ENCODE data around the gene LHX4.

LHX4 gene

GRCh38 chr1:180262628-180263488 lies 32.8 kb downstream of the LHX4 start:
- TF ChIP-seq CTCF (conservative IDR thresholded peaks at IDR 0.05; ENCODE audit: low read length) = no peak
- H3K4me3 ChIP-seq (ENCODE audit: low read length) = no peak overlapping the region
- DNase-seq (ENCODE audit: low read depth) = no peak

GRCh38 chr1:180264595-180264994 lies 34.5 kb downstream of the LHX4 start:
- DNase-seq (ENCODE audit: low read depth) = no peak
- no peak for TF ChIP-seq CTCF (conservative IDR thresholded peaks at IDR 0.05; ENCODE audit: low read length)
- no peak overlapping the region for H3K4me3 ChIP-seq (ENCODE audit: low read length)

DNA sequence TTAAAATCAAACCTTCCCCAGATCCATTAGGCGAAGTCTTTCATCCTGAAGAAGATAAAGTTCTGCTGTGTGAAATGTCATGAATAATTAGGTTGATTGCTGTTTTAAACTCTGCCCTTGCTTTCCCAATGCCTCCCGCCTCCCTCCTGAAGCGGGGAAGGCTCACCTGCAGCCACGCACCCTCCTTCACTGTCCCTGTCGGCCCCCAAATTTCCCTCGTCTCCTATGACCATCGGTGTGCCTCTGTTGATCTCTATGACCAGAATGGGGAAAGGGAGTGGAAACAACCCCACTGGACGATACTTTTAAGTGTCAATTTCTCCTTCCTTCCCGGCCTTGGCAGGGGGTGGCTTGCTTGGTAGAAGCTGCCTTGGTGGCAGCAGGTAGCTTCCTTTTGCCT lies 35.1 kb downstream of the LHX4 start:
- no peak for TF ChIP-seq CTCF (conservative IDR thresholded peaks at IDR 0.05; ENCODE audit: low read length)
- H3K4me3 ChIP-seq (ENCODE audit: low read length) = no peak overlapping the region
- DNase-seq (ENCODE audit: low read depth) = no peak

- no peak for DNase-seq (ENCODE audit: low read depth)
- H3K4me3 ChIP-seq (ENCODE audit: low read length) = no peak overlapping the region
- no peak for TF ChIP-seq CTCF (conservative IDR thresholded peaks at IDR 0.05; ENCODE audit: low read length)
These were observed 35.8 kb downstream of the LHX4 start for GRCh38 chr1:180265871-180266270.

DNA sequence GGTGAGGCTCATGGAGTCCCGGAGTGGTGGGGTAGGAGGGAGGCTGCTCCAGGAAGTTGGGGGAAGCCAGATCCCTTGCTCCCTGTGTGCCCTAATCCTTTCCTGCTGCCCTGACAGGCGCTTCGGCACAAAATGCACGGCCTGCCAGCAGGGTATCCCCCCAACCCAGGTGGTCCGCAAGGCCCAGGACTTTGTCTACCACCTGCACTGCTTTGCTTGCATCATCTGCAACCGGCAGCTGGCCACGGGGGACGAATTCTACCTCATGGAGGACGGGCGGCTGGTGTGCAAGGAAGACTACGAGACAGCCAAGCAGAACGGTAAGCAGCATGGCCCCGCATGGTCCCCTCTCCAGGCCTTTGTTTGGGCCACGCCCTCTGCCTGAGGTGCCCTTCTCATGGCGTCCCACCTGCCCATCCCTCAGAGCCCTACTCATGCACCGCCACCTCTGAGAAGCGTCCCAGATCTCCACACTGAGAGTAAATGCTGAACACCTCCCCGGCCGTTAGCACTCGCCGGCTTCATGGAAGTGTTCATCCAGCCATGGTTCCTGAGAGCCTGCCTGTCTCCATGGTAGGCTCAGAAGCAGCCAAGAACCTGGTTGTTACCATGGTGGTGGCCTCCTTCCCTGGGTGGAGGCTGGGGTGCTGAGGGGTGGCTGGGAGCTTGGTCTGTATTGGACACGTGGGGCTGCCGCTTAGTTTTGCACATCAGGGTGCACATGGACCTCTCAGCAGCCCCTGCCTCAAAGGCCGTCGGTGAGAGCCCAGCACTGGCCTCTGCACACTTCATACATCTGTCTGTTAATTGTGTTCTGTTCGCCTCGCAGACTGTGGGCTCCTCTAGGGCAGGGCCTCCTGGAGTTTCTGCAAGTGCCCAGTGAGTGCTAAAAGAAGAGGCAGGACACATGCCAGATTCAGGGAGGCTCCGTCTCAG lies 36.5 kb downstream of the LHX4 start:
- no peak for TF ChIP-seq CTCF (conservative IDR thresholded peaks at IDR 0.05; ENCODE audit: low read length)
- H3K4me3 ChIP-seq (ENCODE audit: low read length) = no peak overlapping the region
- no peak for DNase-seq (ENCODE audit: low read depth)

- DNase-seq (ENCODE audit: low read depth) = no peak
- no peak for TF ChIP-seq CTCF (conservative IDR thresholded peaks at IDR 0.05; ENCODE audit: low read length)
- no peak overlapping the region for H3K4me3 ChIP-seq (ENCODE audit: low read length)
These were observed 37.1 kb downstream of the LHX4 start for GRCh38 chr1:180267211-180267561.

All from AG10803 (cell line).